ENCODE data around the gene MYOM3. TPM values are rescaled to one million over a fixed set of nuclear protein-coding genes. Genes with fewer than 3 reads are reported as not detected.
A peak's percentile ranks its signal among the peaks of the same experiment; 100 is the strongest.

The MYOM3 gene
- total RNA-seq, 2 donors from 2014 or later: 0.83 to 1.2 TPM

DNA sequence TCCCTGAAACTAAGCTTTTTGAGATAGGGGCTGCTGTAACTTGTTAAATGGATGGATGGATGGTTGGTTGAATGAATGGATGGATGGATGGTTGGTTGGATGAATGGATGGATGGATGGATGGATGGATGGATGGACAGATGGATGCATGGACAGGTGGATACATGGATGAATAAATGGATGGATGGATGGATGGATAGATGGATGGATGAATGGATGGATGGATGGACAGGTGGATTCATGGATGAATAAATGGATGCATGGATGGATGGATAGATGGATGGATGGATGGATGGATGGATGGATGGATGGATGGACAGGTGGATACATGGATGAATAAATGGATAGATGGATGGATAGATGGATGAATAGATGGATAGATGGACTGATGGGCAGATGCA, 26.9 kb downstream of the MYOM3 start:
- intact Hi-C loops (cut with DNase I): loop anchor here in 1 of 2 donors (2.0 kb wide), 1 partner anchor 46 kb away; no protein-coding TSS in a partner anchor

DNA sequence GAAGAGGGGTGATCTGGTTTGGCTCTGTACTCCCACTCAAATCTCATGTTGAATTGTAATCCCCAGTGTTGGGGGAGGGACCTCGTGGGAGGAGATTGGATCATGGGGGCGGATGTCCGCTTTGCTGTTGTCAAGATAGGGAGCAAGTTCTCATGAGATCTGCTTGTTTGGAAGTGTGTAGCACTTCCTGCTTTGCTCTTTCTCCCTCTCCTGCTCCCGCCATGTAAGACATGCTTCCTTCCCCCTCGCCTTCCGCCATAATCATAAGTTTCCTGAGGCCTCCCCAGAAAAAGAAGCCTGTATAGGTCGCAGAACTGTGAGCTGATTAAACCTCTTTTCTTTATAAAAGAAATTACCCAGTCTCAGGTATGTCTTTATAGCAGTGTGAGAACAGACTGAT, 27.9 kb downstream of the MYOM3 start:
- intact Hi-C loops (cut with DNase I): loop anchor here in 1 of 2 donors (2.0 to 5.0 kb wide), 2 partner anchors 45 to 1798 kb away; no protein-coding TSS in a partner anchor
- DNase-seq (ENCODE audit: low spot score): no peak

More for the DNA sequence above, 26.9 kb downstream of the MYOM3 start:
- no peak for DNase-seq (ENCODE audit: low spot score)

DNA sequence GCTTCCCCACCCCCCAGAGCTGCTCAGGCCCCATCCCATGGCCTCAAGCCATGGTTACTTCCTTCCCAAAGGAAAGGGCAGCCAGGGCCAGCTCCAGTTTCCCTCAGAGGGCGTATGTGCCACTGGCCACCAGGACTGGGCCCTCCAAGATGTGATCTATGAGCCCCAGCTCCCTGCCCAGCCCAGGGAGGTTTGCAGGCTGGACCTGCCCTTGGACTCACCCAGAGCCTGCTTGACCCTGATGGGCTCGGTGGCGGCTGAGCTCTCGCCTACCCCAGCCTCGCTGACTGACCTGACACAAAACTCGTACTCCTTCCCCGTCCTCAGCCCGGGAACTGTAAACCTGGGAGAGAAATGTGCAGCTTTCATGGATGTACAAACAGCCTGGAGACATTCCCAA, 29.6 kb downstream of the MYOM3 start:
- no peak for DNase-seq (ENCODE audit: low spot score)

DNA sequence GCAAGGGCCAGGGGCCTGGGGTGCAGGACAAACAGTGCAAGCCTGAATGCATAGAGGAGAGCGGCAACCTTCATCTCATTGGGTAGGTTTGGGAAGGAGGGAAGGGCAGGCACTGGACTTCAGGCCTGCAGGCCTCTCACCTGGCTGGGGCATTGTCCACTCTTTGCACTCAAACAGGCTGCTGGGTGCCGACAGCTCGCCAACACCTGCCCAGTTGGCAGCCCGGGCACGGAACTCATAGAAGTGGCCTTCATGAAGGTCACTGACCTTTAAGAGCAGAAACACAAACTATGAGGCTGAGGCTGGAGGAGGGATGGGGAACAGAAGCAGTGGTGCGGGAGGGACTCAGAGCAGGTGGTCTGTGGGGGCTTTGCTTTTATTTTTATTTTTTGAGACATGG, 30.7 kb downstream of the MYOM3 start:
- intact Hi-C loops (cut with DNase I): loop anchor here in 1 of 2 donors (5.0 kb wide), 1 partner anchor 1801 kb away; no protein-coding TSS in a partner anchor
- DNase-seq (ENCODE audit: low spot score): no peak

More for the DNA sequence above, 29.6 kb downstream of the MYOM3 start:
- intact Hi-C loops (cut with DNase I): loop anchor here in 1 of 2 donors (5.0 kb wide), 1 partner anchor 1800 kb away; no protein-coding TSS in a partner anchor

DNA sequence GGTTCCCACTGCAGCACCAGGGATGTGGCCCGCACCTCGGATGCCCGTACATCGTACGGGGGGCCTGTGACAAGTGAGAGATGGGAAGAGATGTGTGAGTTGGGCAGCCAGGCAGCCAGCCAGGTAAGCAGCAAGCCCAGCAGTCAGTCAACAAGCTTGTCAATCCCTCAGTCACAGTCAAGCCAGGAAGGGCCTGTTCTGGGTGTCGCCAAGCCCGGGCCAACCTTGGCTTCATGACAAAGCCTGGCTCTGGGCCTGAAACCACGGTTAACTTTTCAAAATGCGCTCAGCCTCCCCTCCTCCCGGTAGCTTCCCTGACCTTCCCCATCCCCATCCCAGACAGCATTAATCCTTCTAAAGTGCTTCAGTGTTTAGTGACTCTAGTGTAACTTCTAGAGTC, 31.8 kb downstream of the MYOM3 start:
- intact Hi-C loops (cut with DNase I): loop anchor here in 1 of 2 donors (5.0 kb wide), 1 partner anchor 1802 kb away; no protein-coding TSS in a partner anchor
- no peak for DNase-seq (ENCODE audit: low spot score)

DNA sequence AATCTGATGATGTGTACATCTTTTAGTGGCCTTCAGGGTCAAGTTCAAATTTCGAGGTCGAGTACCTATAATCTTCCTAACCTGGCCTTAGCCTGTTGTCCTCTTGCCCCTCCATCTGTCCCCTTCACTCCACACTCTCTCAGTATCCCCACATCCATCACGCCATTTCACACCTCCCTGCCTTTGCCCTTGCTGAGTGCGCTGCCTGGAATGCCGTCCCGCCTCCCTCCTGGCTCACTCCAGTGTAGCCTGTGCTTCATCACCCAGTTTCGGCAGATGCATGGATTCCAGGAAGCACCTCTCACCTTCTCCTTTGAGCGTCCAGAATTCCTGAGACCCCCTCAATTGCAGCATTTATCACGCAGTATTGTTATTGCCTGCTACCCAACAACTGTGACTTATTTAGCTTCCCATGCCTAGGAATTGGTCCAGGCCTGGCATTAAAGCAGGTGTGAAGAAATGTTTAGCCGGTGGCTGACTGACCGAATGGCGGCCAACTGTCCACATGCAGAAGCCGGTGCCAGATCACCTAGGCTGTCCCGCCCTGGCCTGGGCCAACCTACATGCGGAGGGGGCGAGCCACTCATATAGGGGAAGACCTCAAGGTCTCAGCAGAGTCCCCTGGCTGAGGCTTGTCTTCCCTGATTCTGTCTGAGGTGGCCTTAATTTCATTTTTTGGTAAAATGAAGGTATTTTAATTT, 34.5 kb downstream of the MYOM3 start:
- no peak for DNase-seq (ENCODE audit: low spot score)
- intact Hi-C loops (cut with DNase I): loop anchor here in 1 of 2 donors (10.0 kb wide), 1 partner anchor 107 kb away; the partner anchor contains the start of gene IFNLR1

DNA sequence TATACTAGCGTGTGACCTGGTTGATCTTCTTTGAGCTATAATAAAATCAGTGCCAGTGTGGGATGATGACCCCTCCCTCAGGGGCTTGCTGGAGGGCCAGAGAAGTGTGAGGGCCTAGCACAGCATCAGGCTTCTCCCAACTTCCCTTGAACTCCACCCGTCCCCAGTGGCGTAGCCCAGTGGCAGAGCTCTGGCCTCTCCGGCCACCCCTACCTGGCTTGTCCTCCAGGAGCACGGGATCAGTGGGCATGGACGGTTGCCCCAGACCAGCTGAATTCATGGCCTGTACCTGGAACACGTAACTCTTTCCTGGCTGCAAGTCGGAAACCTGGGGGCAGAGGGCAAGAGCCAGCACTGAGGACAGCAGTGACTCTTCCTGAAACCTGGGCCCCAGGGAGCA, 36.0 kb downstream of the MYOM3 start:
- no peak for DNase-seq (ENCODE audit: low spot score)
- intact Hi-C loops (cut with DNase I): loop anchor here in 1 of 2 donors (10.0 kb wide), 1 partner anchor 109 kb away; the partner anchor contains the start of gene IFNLR1

DNA sequence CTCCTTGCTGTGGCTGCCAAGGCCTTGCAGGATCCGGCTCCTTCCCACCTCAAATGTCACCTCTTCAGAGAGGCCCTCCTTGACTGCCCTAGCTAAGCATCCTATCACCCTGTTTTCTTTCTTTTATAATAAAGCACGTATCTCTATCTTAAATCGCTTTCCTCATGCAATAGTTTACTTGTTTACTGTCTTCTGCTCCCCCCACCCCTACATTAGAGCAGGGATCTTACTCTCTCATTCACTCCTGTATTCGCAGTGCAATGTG, 36.4 kb downstream of the MYOM3 start:
- intact Hi-C loops (cut with DNase I): loop anchor here in 1 of 2 donors (10.0 kb wide), 1 partner anchor 109 kb away; the partner anchor contains the start of gene IFNLR1
- DNase-seq (ENCODE audit: low spot score): no peak

DNA sequence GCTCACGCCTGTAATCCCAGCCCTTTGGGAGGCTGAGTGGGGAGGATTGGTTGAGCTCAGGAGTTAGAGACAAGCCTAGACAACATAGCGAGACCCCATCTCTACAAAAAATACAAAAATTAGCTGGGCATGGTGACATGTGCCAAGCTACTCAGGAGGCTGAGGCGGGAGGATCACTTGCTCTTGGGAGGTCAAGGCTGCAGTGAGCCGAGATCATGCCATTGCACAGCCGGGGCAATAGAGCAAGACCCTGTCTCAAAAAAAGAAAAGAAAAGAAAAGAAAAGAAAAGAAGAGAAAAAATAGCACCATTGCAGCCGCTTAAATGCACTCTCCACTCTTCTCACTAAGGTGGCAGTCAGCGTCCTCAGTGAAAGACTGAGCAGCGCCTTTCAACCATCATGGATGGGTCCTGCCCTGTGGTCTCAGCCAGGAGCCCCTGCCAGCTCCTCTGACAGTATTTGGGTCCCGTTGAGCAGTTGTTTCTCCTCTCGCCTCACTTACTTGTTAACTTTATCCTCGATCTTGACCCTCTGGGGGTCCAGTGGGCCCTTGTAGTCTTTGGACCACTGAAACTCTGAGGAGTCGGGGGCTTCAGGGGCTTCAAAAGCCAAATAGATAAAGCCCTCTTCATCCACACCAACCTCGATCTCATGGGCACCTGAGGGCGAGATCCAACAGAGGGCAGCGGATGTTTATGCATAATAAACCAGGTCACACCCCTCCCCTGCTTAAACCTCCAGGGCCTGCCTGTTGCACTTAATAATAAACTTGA, 36.9 kb downstream of the MYOM3 start:
- no peak for DNase-seq (ENCODE audit: low spot score)
- intact Hi-C loops (cut with DNase I): loop anchor here in 1 of 2 donors (5.0 to 10.0 kb wide), 2 partner anchors 37 to 110 kb away; partner anchors contain the start of genes IFNLR1 and MYOM3

DNA sequence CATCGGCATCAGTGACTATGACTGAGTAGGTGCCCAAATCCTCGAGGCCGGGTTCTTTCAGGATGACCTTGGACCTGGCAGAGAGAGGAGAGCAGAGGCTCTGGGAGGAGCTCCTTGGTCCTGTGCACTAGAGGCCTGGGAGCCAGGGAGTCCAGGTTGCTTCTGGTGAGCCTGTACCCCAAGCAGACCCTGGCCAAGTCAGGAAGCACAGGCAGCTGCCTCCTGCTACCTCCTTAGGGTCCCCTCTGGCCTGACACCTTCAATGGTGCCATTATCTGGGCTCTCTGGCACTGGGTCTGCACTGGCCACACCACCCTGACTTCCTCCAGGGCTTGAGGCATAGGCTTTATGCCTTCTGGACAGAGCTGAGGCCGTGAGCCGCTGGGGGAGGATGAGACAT, 37.7 kb downstream of the MYOM3 start:
- DNase-seq (ENCODE audit: low spot score): peak; percentile 52
- intact Hi-C loops (cut with DNase I): loop anchor here in 1 of 2 donors (5.0 to 10.0 kb wide), 2 partner anchors 38 to 111 kb away; partner anchors contain the start of genes IFNLR1 and MYOM3

DNA sequence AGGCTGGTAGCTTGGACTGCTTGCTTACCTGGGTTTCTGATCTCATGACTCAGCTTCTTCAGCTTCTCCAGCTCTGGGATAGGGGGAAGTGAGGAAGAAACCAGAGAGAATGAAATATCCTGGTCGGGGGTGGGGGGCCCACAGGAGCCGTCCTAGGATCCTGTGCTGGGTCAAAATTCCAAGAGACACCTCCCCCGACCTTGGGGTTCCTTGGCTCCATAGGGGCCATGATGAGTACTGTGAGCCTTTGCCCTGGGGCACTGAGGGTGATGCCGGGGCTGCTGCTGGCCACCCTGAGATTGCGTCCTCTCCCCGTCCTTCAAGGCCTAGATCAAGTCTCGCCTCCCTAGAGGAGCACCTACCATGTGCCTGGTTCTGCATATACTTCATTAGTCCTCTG, 40.0 kb downstream of the MYOM3 start:
- DNase-seq (ENCODE audit: low spot score): peak; percentile 32
- intact Hi-C loops (cut with DNase I): loop anchor here in 1 of 2 donors (5.0 to 10.0 kb wide), 2 partner anchors 40 to 113 kb away; partner anchors contain the start of genes IFNLR1 and MYOM3

DNA sequence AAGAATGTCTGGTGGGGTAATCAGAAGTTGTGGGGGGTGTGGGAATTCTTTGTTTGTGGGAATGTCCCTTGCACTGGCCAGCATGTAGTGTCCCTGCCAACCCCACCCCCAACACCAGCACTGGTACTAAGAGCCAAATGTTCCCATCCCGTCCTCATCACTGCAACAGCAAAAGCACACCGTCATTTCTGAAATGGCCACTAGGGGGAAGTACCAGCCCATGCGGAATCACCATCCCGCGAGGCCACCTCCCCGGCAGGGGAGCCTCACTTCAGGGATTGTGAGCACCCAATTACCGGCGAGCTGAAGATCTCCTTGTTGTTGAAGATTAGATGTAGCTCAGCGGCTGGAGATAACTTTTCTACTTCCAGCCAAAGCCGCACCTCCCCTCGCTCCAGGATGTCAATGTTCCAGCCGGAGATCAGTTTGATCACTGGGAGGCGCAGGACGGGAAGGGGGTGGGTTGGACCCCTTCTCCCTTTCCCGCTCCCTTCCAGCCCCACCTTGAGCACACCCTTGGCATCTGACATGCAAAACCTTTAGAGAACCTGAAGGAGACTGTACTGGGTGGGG, 41.0 kb downstream of the MYOM3 start:
- intact Hi-C loops (cut with DNase I): loop anchor here in 1 of 2 donors (5.0 to 10.0 kb wide), 2 partner anchors 41 to 114 kb away; partner anchors contain the start of genes IFNLR1 and MYOM3
- DNase-seq (ENCODE audit: low spot score): peak; percentile 85

DNA sequence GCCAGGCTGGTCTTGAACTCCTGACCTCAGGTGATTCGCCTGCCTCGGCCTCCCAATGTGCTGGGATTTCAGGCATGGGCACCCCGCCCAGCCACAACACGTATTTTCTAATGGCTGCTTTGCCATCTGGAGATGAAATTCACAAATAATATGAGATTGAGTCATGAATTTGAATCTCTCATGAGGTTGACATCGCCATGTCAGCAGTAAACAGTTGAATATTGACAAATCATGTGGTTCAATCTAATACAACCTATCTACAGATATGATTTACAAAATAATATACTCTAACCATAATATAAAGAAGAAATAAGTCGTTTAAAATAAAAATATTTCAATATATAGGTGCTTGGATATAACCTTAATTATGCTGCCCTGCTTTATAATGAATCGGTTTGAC, 42.1 kb downstream of the MYOM3 start:
- intact Hi-C loops (cut with DNase I): loop anchor here in 1 of 2 donors (5.0 to 10.0 kb wide), 2 partner anchors 42 to 115 kb away; partner anchors contain the start of genes IFNLR1 and MYOM3
- peak; percentile 34 for DNase-seq (ENCODE audit: low spot score)

DNA sequence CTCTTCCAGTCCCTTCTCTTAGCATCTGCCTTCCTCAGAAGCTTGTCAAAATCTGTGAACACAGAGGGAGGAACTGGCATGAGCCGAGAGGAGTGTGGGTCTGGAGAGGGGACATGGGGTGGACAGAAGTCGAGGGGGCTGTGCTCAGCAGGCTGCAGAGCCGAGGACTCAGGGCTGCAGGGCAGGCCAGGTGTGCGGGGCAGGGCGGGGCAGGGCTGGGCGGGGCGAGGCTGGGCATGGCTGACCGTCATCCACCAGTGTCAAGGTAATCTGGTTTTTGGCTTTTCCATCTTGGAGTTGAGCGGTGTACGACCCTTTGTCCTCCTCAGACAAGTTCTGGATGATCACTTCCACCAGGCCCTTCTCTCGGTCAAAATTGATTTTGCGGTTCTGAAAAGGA, 44.0 kb downstream of the MYOM3 start:
- intact Hi-C loops (cut with DNase I): no loop called here
- DNase-seq (ENCODE audit: low spot score): no peak

DNA sequence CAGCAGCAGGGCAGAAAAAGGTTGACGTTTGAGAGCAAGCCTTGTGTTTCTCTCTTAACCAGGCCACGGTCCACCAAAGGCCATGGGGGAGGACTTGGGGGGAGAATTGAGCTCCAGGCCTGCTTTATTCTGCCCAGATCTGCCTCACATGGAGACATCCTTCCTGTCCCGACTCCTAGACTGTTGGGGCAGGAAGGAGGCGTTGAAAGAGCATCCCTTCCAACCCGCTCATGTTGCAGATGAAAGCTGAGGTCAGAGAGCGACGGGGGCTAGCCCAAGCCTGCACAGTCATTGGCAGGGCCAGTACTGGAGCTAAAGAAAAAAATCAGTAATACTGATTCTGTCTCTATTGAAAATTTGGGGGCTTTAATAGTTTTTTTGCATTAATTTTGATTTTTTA, 46.6 kb downstream of the MYOM3 start:
- DNase-seq (ENCODE audit: low spot score): peak; percentile 49
- intact Hi-C loops (cut with DNase I): no loop called here

DNA sequence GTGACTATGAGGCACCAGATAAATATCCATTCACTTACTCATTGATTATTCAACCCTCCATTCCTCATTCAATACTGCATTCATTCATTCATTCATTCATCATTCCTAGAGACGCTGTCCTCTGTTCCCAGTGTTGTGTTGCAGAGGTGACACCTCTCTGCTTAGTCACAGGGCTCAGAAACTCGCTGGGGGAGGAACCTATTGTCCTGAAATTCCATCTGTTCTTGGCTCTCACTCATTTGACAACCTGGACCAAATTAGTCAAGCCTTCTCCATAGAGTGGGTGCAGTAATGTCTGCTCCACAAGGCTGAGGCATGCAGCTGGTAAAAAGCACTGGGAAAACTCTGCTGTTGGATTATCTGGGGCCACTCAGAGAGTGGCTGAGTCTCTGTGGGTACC, 49.7 kb downstream of the MYOM3 start:
- DNase-seq (ENCODE audit: low spot score): peak; percentile 6
- intact Hi-C loops (cut with DNase I): no loop called here

DNA sequence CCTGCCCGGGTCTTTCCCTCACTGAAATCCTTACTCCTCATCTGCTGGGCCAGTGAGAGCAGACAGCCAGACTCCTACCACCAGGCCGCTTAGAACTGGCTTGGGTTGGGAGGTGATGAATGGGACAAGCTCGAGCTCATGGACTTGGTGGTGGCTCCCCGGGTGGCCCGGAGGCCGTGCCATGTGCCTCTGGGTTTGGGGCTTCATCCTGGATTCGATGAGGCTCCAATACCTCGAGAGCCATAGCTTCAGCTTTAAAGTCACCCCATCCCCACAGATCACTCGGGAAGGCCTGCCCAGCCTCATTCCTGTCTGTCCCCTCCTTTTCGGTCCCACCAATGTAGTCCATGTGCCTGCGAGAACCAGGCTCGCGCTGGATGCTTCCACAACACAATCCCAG, 51.5 kb downstream of the MYOM3 start:
- intact Hi-C loops (cut with DNase I): no loop called here
- peak; percentile 57 for DNase-seq (ENCODE audit: low spot score)

DNA sequence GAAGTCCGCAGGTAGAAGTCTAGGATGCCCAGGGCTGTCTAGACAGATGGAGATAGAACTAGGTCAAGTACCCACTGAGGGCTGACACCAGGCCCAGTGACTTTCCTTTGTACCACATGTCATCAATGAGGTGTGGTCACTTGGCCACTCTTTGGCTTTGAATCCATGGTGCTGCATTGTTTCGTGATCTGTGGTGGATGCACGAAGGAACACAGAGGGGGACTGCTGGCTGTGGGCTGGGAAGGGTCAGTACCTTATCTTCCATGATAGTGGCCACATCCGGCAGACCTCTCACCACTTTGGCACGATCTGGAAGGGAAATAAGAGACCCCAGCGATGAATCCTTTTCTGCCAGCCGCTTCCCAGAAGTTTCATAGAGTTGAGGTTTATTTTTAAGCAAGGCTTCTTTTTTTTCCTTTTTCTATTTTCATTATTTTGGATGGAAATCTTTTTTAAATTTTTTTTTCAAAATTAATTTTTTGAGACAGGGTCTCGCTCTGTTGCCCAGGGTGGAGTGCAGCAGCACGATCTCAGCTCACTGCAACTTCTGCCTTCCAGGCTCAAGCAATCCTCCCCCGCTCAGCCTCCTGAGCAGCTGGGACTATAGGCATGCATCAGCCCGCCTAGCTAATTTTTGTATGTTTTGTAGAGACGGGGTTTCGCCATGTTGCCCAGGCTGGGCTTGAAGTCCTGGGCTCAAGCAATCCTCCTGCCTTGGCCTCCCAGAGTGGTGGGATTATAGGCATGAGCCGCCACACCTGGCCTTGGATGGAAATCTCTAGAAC, 53.1 kb downstream of the MYOM3 start:
- DNase-seq (ENCODE audit: low spot score): peak; percentile 55
- intact Hi-C loops (cut with DNase I): no loop called here

DNA sequence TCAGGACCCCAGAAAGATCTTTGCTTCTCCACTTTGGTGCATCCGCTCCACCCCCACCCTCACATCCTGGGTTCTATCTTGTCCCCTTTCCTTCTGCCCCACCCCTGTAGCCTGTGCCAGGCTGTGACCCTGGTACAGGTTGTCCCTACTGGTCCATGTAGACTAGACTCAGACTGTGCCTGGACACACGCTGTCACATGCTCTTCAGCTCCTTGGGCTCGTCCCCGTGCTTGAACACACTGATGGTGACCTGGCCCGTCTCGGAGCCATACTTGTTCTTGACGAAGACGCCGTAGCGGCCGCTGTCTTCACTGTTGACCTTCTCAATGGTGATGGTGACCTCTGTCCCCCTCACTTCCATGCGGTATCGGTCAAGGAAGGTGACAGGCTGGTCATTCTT, 54.8 kb downstream of the MYOM3 start:
- DNase-seq (ENCODE audit: low spot score): no peak
- intact Hi-C loops (cut with DNase I): no loop called here
